Uterus (tissue), 2 donors: ENCODE measurements around the gene TAS2R3.

Source experiments
- CTCF ChIP-seq, 4 experiments: fragments of 200-600 bp in 2 of 4; fragments of 450-650 bp in 2 of 4; sonication (generic) in 2 of 4; IDR thresholded peaks; one replicate each; pipeline ENCODE4 v1.5.1; 2016 to 2019; ENCODE audit warnings: antibody characterized with exemption in 4 of 4, mild to moderate bottlenecking in 2 of 4, moderate library complexity in 1 of 4
- POLR2A ChIP-seq, 2 donors: fragments of 450-650 bp; IDR thresholded peaks; one replicate each; pipeline ENCODE4 v1.6.1; 2016; ENCODE audit warnings: antibody characterized with exemption in 2 of 2, mild to moderate bottlenecking in 1 of 2, moderate library complexity in 1 of 2

GRCh38 chr7:141715018-141715417, 48.9 kb upstream of the TAS2R3 start:
- no peak for TF ChIP-seq CTCF (IDR thresholded peaks at IDR 0.05)
- no peak for TF ChIP-seq POLR2A (IDR thresholded peaks at IDR 0.05)
